ENCODE measurements around the gene FAM110C. TPM values are rescaled to one million over a fixed set of nuclear protein-coding genes. Genes with fewer than 3 reads are reported as not detected.

Gene FAM110C
- total RNA-seq, 2 experiments from 2014 or later = 0.79 to 0.96 TPM

GRCh38 chr2:66853-67252 is 20.5 kb upstream of the FAM110C start:
- Mint-ChIP-seq H3K27ac (no peak overlapping the region), H3K4me1 (ENCODE audit: low read depth) (no peaks in the 10 kb centered on the region), H3K36me3 (ENCODE audit: low read depth) (no peaks in the 10 kb centered on the region), H3K4me3 (no peak overlapping the region), H3K27me3 (peaks cover 5% of the 10 kb centered on the region), H3K9me3 (no peaks in the 10 kb centered on the region)
- TF ChIP-seq CTCF (IDR thresholded peaks at IDR 0.05) = no peak
- ATAC-seq (no peak), DNase-seq (no peak)
- ChIA-PET POLR2A (no interaction called here), CTCF (no interaction called here)
- intact Hi-C loops (cut with micrococcal nuclease) = no loop called here

GRCh38 chr2:65121-65520 is 18.8 kb upstream of the FAM110C start:
- ChIA-PET CTCF (interaction anchor here (2.2 kb wide), 1 partner anchor 9 kb away, joined by 10 read pairs; no protein-coding TSS in a partner anchor), POLR2A (no interaction called here)
- intact Hi-C loops (cut with micrococcal nuclease) = no loop called here
- no peak for TF ChIP-seq CTCF (IDR thresholded peaks at IDR 0.05)
- Mint-ChIP-seq H3K27me3 (peaks cover 5% of the 10 kb centered on the region), H3K4me3 (no peak overlapping the region), H3K9me3 (no peaks in the 10 kb centered on the region), H3K27ac (no peak overlapping the region), H3K36me3 (ENCODE audit: low read depth) (no peaks in the 10 kb centered on the region), H3K4me1 (ENCODE audit: low read depth) (no peaks in the 10 kb centered on the region)
- ATAC-seq (no peak), DNase-seq (no peak)

GRCh38 chr2:55587-56448 is 9.5 kb upstream of the FAM110C start:
- Mint-ChIP-seq H3K9me3 (peaks cover 14% of the 10 kb centered on the region), H3K4me3 (no peak overlapping the region), H3K4me1 (ENCODE audit: low read depth) (no peaks in the 10 kb centered on the region), H3K27me3 (peaks cover 2% of the 10 kb centered on the region), H3K36me3 (ENCODE audit: low read depth) (peaks cover 2% of the 10 kb centered on the region), H3K27ac (no peak overlapping the region)
- DNase-seq (no peak), ATAC-seq (no peak)
- intact Hi-C loops (cut with micrococcal nuclease) = no loop called here
- no peak for TF ChIP-seq CTCF (IDR thresholded peaks at IDR 0.05)
- ChIA-PET CTCF (interaction anchor here (0.9 kb wide), 1 partner anchor 37 kb away, joined by 3 read pairs; no protein-coding TSS in a partner anchor), POLR2A (no interaction called here)

GRCh38 chr2:51613-52012 is 5.3 kb upstream of the FAM110C start:
- no peak for TF ChIP-seq CTCF (IDR thresholded peaks at IDR 0.05)
- POLR2A ChIA-PET = no interaction called here
- Mint-ChIP-seq H3K4me1 (ENCODE audit: low read depth) (peaks cover 6% of the 10 kb centered on the region), H3K4me3 (no peak overlapping the region), H3K27ac (no peak overlapping the region), H3K9me3 (peaks cover 3% of the 10 kb centered on the region), H3K27me3 (peaks cover 18% of the 10 kb centered on the region), H3K36me3 (ENCODE audit: low read depth) (no peaks in the 10 kb centered on the region)
- ATAC-seq = no peak
- no peak for DNase-seq
- intact Hi-C loops (cut with micrococcal nuclease) = no loop called here
- CTCF ChIA-PET = no interaction called here

GRCh38 chr2:47737-48136 is 1.4 kb upstream of the FAM110C start:
- H3K4me1 Mint-ChIP-seq (ENCODE audit: low read depth) = peaks cover 14% of the 10 kb centered on the region

More at GRCh38 chr2:47737-48136, 1.4 kb upstream of the FAM110C start:
- CTCF ChIA-PET = no interaction called here
- ATAC-seq (no peak), DNase-seq (no peak)
- Mint-ChIP-seq H3K4me3 (no peak overlapping the region), H3K27ac (no peak overlapping the region), H3K9me3 (no peaks in the 10 kb centered on the region), H3K27me3 (peaks cover 37% of the 10 kb centered on the region), H3K36me3 (ENCODE audit: low read depth) (no peaks in the 10 kb centered on the region)
- TF ChIP-seq CTCF (IDR thresholded peaks at IDR 0.05) = no peak
- intact Hi-C loops (cut with micrococcal nuclease) = no loop called here
- POLR2A ChIA-PET = no interaction called here
